Tibial nerve (tissue), 3 donors: ENCODE measurements around the gene EIF3F.

Source experiments
- POLR2A ChIP-seq, 2 donors: fragments of 450-650 bp; IDR thresholded peaks; one replicate each; pipeline ENCODE4 v1.6.1; 2017; ENCODE audit warnings: antibody characterized with exemption in 2 of 2, mild to moderate bottlenecking in 2 of 2, moderate library complexity in 2 of 2
- TF ChIP-seq, protein P1 (sequence below), 5 experiments: fragments of 200-600 bp in 3 of 5; fragments of 450-650 bp in 2 of 5; sonication (generic) in 3 of 5; IDR thresholded peaks; one replicate each; pipeline ENCODE4 v1.5.1; 2016 to 2019; ENCODE audit warnings: antibody characterized with exemption in 5 of 5, mild to moderate bottlenecking in 3 of 5, moderate library complexity in 2 of 5

DNA sequence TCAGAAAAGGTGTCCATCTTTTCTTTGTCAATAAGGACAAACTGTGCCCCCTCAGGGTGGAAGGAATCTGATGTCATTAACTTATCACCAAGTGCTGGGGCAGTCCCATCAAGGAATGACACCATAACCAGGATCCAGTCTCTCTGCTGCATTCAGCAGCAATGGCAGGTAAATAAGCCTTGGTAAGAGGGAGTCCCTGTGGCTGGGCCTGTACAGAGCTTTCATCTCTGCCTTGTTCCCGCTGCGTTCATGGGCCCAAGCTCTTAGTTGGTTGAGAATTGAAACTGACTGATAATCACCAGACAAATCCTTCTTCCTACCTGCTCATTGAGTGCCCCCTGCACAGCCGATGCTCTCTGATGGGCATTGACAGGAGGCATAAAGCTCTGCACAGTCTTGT, 22.7 kb downstream of the EIF3F start:
- TF ChIP-seq, protein P1, sequence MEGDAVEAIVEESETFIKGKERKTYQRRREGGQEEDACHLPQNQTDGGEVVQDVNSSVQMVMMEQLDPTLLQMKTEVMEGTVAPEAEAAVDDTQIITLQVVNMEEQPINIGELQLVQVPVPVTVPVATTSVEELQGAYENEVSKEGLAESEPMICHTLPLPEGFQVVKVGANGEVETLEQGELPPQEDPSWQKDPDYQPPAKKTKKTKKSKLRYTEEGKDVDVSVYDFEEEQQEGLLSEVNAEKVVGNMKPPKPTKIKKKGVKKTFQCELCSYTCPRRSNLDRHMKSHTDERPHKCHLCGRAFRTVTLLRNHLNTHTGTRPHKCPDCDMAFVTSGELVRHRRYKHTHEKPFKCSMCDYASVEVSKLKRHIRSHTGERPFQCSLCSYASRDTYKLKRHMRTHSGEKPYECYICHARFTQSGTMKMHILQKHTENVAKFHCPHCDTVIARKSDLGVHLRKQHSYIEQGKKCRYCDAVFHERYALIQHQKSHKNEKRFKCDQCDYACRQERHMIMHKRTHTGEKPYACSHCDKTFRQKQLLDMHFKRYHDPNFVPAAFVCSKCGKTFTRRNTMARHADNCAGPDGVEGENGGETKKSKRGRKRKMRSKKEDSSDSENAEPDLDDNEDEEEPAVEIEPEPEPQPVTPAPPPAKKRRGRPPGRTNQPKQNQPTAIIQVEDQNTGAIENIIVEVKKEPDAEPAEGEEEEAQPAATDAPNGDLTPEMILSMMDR (IDR thresholded peaks at IDR 0.05): no peak
- TF ChIP-seq POLR2A (IDR thresholded peaks at IDR 0.05): no peak
